Sigmoid colon (tissue), 7 donors: ENCODE measurements around the gene KLF7. TPM values are rescaled to one million over a fixed set of nuclear protein-coding genes. Genes with fewer than 3 reads are reported as not detected.
A peak's percentile ranks its signal among the peaks of the same experiment; 100 is the strongest.

Experiments
- DNase-seq: peaks from one replicate; pipeline ENCODE4 v3.0.0-alpha.2; 2019
- H3K27ac ChIP-seq, 4 donors: fragments of 200-600 bp; sonication (generic); one replicate each; pipeline ENCODE4 v1.5.1; 2016 to 2019; ENCODE audit warnings: mild to moderate bottlenecking in 1 of 4
- H3K27me3 ChIP-seq, 3 donors: fragments of 200-600 bp; sonication (generic); one replicate each; pipeline ENCODE4 v1.5.1; 2019; ENCODE audit warnings: mild to moderate bottlenecking in 1 of 3
- H3K36me3 ChIP-seq, 4 donors: fragments of 200-600 bp; sonication (generic); one replicate each; pipeline ENCODE4 v1.5.1; 2016 to 2019
- H3K4me1 ChIP-seq, 4 donors: fragments of 200-600 bp; sonication (generic); one replicate each; pipeline ENCODE4 v1.5.1; 2017 to 2019
- H3K4me3 ChIP-seq, 4 donors: fragments of 200-600 bp; sonication (generic); one replicate each; pipeline ENCODE4 v1.5.1; 2017 to 2019; ENCODE audit warnings: mild to moderate bottlenecking in 2 of 4, moderate library complexity in 1 of 4
- H3K9me3 ChIP-seq, 4 donors: fragments of 200-600 bp in 3 of 4; sonication (generic) in 3 of 4; one replicate each; pipeline versions ENCODE4 v1.5.1 to v1.6.1; 2013 to 2019
- EP300 ChIP-seq, 4 donors: sonication (generic); formaldehyde crosslinking; IDR thresholded peaks; one replicate each; pipeline ENCODE4 v1.6.1; 2017; ENCODE audit warnings: antibody characterized with exemption in 4 of 4
- POLR2A ChIP-seq, 2 donors: fragments of 450-650 bp; IDR thresholded peaks; one replicate each; pipeline ENCODE4 v1.6.1; 2016; ENCODE audit warnings: antibody characterized with exemption in 2 of 2, mild to moderate bottlenecking in 2 of 2, moderate library complexity in 2 of 2
- POLR2AphosphoS5 ChIP-seq, 4 donors: sonication (generic); formaldehyde crosslinking; IDR thresholded peaks; one replicate each; pipeline ENCODE4 v1.6.1; 2017; ENCODE audit warnings: antibody characterized with exemption in 4 of 4
- WGBS, 2 donors: extraction: QIAGEN DNeasy Blood & Tissue Kit; methylation state at CpG; one replicate each; pipeline ENCODE4 v1.1.7; 2013; 5-methylcytosine and 5-hydroxymethylcytosine counted together
- intact Hi-C: fragments of 100-400 bp; cut with DNase I; formaldehyde crosslinking; loops from one replicate; pipeline ENCODE4 v1.15.1; 2023
- polyA plus RNA-seq, 3 donors: library from polyadenylated mRNA; stranded (reverse); fragments of 200-250 nt; gene quantifications; one replicate each; pipeline ENCODE4 v1.2.3, GENCODE V29; 2013
- total RNA-seq, 4 donors: library from RNA; depleted of rRNA; stranded (reverse); fragments of >200 nt; gene quantifications; one replicate each; pipeline ENCODE4 v1.1.0, GENCODE V29; 2016
- TF ChIP-seq, protein P1 (sequence below), 4 experiments: fragments of 450-650 bp in 3 of 4; fragments of 200-600 bp in 1 of 4; IDR thresholded peaks; one replicate each; pipeline ENCODE4 v1.5.1; 2016 to 2019; ENCODE audit warnings: antibody characterized with exemption in 4 of 4, mild to moderate bottlenecking in 3 of 4, moderate library complexity in 2 of 4
- donor health status: healthy with polysubstance abuse.
- donor health status: Bipolar disorder and iron deficiency.
- donor health status: healthy.

KLF7 gene
- total and polyA plus RNA-seq, 7 donors = 0.60 to 52.1 (median 21.2) TPM

DNA sequence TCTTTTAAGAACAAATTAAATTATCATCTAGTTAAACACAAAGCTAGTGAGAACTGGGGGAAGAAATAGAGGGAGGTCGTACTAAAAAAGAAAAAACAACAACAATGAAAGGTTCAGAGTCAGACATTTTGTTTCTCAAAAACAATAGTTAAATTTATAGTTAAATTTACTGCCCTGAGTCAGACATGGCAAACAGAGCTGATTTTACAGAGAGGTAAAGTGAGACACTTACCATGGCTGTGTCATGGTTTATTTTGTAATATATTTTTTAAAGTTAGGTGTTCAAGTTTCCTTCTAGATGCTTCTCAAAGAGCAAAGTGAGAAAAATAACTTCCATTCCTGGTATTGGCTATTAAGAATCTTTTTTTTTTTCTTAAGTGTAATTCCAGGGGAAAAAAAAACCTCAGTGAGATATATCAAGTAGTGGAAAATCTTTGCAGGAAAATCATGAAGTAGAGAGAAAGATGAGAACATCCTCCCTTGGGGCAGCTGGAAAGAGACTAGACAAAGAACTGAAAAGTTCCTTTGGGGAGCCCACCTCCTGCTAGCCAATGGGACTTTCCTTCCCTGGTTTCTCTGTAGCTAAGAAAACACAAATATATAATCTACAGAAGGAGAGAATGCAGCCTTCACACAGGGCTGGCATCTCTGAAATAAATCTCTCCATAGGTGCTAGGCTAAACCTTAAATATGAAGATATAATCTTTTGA lies 12.3 kb downstream of the KLF7 start:
- peaks cover 0 to 100% (median 94%) of the 10 kb centered on the region in 4 donors for H3K4me1 ChIP-seq
- 25 to 69% methylated on average over 1 of the region's 1 CpG for WGBS, 2 donors

DNA sequence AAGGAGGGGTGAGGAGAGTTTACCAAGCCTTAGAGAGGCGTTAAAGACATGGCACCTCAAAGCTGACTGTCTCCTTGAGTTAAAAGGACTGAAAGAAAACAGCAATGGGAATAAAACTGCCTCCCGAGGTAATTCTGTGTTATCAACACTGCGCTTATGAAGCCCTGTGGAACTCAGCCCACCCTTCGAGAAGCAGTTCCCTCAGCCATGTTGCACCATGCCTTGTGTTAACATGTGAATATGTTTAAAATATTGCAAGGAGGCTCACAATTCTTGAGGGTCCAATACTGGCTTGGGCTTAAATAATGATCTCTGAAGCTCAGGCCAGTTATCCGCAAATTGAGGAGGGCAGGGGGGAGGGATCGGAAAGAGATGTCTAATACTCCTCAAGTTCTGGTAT lies 14.7 kb downstream of the KLF7 start:
- WGBS, 2 donors = 76 to 89% methylated on average over 6 of the region's 6 CpGs
- no peak for DNase-seq
- Histone ChIP-seq H3K27me3 (no peaks in the 10 kb centered on the region), H3K27ac (peak overlapping the region; percentile 29 to 100 (median 81)), H3K4me3 (no peak overlapping the region), H3K9me3 (no peaks in the 10 kb centered on the region), H3K36me3 (no peaks in the 10 kb centered on the region), H3K4me1 (peaks cover 0 to 100% (median 92%) of the 10 kb centered on the region in 4 donors)
- intact Hi-C loops = no loop called here
- TF ChIP-seq EP300 (IDR thresholded peaks at IDR 0.05) (no peak), POLR2A (IDR thresholded peaks at IDR 0.05) (no peak), POLR2AphosphoS5 (IDR thresholded peaks at IDR 0.05) (no peak)
- TF ChIP-seq, protein P1, sequence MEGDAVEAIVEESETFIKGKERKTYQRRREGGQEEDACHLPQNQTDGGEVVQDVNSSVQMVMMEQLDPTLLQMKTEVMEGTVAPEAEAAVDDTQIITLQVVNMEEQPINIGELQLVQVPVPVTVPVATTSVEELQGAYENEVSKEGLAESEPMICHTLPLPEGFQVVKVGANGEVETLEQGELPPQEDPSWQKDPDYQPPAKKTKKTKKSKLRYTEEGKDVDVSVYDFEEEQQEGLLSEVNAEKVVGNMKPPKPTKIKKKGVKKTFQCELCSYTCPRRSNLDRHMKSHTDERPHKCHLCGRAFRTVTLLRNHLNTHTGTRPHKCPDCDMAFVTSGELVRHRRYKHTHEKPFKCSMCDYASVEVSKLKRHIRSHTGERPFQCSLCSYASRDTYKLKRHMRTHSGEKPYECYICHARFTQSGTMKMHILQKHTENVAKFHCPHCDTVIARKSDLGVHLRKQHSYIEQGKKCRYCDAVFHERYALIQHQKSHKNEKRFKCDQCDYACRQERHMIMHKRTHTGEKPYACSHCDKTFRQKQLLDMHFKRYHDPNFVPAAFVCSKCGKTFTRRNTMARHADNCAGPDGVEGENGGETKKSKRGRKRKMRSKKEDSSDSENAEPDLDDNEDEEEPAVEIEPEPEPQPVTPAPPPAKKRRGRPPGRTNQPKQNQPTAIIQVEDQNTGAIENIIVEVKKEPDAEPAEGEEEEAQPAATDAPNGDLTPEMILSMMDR (IDR thresholded peaks at IDR 0.05) = no peak

More for the DNA sequence above, 12.3 kb downstream of the KLF7 start:
- Histone ChIP-seq H3K36me3 (no peaks in the 10 kb centered on the region), H3K9me3 (no peaks in the 10 kb centered on the region), H3K27ac (peak overlapping the region; percentile 19 to 100 (median 69)), H3K27me3 (no peaks in the 10 kb centered on the region), H3K4me3 (no peak overlapping the region)
- TF ChIP-seq POLR2AphosphoS5 (IDR thresholded peaks at IDR 0.05) (no peak), EP300 (IDR thresholded peaks at IDR 0.05) (no peak), POLR2A (IDR thresholded peaks at IDR 0.05) (no peak)
- TF ChIP-seq, protein P1 (IDR thresholded peaks at IDR 0.05) = no peak
- no peak for DNase-seq
- intact Hi-C loops = no loop called here

- no peak for DNase-seq
- TF ChIP-seq POLR2A (IDR thresholded peaks at IDR 0.05) (no peak), POLR2AphosphoS5 (IDR thresholded peaks at IDR 0.05) (no peak), EP300 (IDR thresholded peaks at IDR 0.05) (no peak)
- TF ChIP-seq, protein P1 (IDR thresholded peaks at IDR 0.05) = no peak
- Histone ChIP-seq H3K36me3 (no peaks in the 10 kb centered on the region), H3K27me3 (no peaks in the 10 kb centered on the region), H3K9me3 (no peaks in the 10 kb centered on the region), H3K27ac (peak overlapping the region; percentile 32 to 100 (median 81)), H3K4me1 (peaks cover 0 to 100% (median 90%) of the 10 kb centered on the region in 4 donors), H3K4me3 (no peak overlapping the region)
- intact Hi-C loops = no loop called here
- 56 to 76% methylated on average over 5 of the region's 5 CpGs for WGBS, 2 donors
Observed at GRCh38 chr2:207150284-207150683, 15.5 kb downstream of the KLF7 start.

DNA sequence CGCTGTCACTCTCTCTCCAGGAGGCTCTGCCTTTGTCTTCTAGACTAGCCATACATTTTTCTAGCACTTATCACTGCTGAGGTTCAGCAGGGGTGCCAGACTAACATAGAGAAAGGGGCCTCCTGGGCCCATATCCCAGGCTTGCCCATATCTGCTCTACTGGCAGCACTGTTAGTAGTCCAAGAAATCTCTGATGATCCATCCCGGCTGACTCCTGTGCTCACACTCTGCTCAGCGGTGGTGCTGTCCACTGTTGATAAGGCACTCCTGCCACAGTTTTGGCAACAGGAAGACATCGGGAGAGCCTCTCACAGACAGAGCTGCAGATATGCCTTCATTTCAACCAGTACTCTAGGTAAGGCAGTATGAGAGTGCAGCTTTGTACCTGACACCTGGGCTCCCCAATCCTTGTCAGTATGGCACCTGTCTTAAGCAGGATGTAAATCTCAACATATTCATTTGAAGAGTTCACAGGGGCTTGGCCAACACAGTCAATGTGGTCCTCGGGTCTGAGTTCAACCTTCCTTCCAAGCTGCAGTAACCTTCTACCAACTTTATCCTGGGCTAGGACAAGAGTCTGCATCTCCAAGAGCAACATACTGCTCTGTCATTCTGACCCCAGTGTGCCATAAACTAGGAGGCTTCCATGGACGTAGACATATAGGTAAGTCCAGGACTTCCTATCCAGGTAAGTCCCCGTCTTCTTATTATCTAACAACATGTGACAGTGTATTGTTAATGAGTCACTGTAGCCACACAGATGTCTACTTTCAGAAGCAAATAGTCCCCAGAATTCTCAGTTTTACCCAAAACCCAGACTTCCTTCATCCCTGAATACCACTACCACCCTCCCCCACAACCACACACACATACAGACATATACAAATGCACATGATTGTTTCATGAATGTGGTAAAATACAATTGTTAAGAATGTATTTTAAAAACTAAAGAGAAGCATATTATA lies 16.2 kb downstream of the KLF7 start:
- intact Hi-C loops = loop anchor here (10.0 kb wide), 1 partner anchor 1115 kb away; the partner anchor contains the start of gene PIKFYVE
- Histone ChIP-seq H3K9me3 (no peaks in the 10 kb centered on the region), H3K36me3 (no peaks in the 10 kb centered on the region), H3K27ac (peak overlapping the region; percentile 32 to 100 (median 81)), H3K27me3 (no peaks in the 10 kb centered on the region), H3K4me1 (peaks cover 0 to 100% (median 92%) of the 10 kb centered on the region in 4 donors), H3K4me3 (no peak overlapping the region)
- TF ChIP-seq, protein P1 (IDR thresholded peaks at IDR 0.05) = no peak
- TF ChIP-seq EP300 (IDR thresholded peaks at IDR 0.05) = no peak
- no peak for TF ChIP-seq POLR2AphosphoS5 (IDR thresholded peaks at IDR 0.05)
- no peak for TF ChIP-seq POLR2A (IDR thresholded peaks at IDR 0.05)
- DNase-seq = no peak
- whole genome bisulfite sequencing, 2 donors = 77 to 88% methylated on average over 7 of the region's 7 CpGs
